HG02759 (cell line): ENCODE measurements around the gene RBPMS2.

Source experiments
- ATAC-seq: cut with Tn5 transposase; IDR thresholded peaks from one replicate; pipeline ENCODE4 v1.9.1; 2021; ENCODE audit warnings: mild to moderate bottlenecking, moderate library complexity; ENCODE audit not compliant: unreplicated experiment

RBPMS2 gene

GRCh38 chr15:64696481-64696880 lies 78.9 kb downstream of the RBPMS2 start:
- no peak for ATAC-seq

- no peak for ATAC-seq
Measured at GRCh38 chr15:64695561-64695992, 79.8 kb downstream of the RBPMS2 start.

GRCh38 chr15:64694816-64695215 lies 80.6 kb downstream of the RBPMS2 start:
- ATAC-seq, result no peak

- no peak for ATAC-seq
Measured at GRCh38 chr15:64693134-64693533, 82.3 kb downstream of the RBPMS2 start.

- ATAC-seq, result no peak
Measured at GRCh38 chr15:64691896-64692565, 83.4 kb downstream of the RBPMS2 start.

GRCh38 chr15:64690578-64691296 lies 84.7 kb downstream of the RBPMS2 start:
- ATAC-seq, result no peak

GRCh38 chr15:64690008-64690407 lies 85.4 kb downstream of the RBPMS2 start:
- no peak for ATAC-seq
